Measurements from ENCODE around the gene DAB2IP.
"Not testable (repeated sequence)": the region's sequence is repeated elsewhere in the genome, so short reads cannot be mapped to it uniquely, and the experiment has no call there.

The DAB2IP gene

DNA sequence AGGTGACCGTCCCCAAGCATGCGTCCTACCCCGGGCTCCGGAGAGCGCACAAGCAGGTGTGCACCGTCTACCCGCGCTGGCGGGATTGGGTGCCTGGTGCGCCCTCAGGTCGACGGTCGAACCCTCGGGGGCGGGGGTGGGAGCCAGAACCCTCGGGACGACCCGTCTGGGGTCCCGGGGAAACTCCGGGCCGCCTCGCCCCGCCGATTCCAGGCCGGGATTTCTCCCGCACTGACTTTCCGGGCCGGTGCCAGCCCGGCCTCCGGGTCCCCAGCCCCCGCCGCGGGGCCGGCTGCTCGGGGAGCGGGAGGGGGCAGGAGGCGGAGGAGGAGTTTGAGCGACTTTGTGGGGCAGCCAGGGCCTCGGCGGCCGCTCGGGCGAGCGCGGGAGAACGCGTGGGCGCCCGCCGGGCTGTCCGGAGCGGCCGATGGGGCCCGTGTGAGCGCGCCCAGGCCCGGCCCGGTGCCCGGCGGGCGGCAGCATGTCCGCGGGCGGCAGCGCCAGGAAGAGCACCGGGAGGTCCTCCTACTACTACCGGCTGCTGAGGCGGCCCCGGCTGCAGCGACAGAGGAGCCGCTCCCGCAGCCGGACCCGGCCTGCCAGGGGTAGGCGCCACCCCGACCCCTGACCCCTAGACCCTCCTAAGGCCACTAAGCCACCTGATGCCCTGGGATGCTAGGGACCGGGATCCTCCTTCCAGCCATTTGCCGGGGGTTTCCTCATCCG, at the start of gene DAB2IP:
DAB2IP (plus strand) TSS at position 340 of the 726 bp plus-strand sequence; CDS start at position 482, 142 bp downstream.
- no peak for DNase-seq (ENCODE audit: low read depth in 1 of 2, low spot score in 1 of 2)

DNA sequence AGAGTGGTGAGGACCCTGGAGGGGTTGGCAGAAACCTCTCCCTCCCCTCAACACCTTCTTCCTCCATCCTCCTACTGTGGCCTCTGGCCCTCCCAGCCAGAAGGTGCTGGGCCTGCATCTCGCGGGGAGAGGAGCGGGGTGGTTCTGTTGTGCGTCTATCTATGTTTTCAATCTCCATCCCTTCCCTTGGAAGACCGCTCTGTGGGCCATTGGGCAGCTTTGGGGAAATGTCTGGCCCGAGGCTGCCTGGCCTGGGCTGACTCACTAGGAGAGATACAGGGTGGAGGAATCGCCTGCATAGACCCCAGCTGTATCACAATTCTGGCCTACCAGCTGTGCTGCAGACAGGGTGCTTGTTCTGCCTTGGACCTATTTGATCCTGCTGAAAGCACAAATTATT, 48.4 kb upstream of the DAB2IP start:
- no peak for DNase-seq (ENCODE audit: low read depth in 1 of 2, low spot score in 1 of 2)

DNA sequence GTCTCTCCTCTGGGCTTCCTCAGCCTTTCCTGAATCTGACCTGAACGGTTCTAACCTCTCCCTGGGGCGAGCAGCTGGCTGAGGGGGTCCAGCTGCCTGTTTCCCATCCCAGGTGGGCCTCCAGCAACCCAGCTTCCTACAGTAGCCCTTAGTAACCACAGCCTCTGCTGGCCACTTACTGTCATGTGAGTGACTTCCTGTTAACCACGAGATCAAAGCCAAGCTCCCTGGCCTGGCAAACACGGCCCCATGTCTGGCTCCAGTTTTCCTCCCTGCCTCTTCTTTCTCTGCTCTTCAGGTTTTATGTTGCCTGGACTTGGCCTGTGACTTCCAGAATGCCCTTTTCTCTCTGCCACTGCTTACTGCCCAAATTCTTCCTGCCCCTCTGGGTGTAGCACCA, 47.2 kb upstream of the DAB2IP start:
- DNase-seq (ENCODE audit: low read depth in 1 of 2, low spot score in 1 of 2), result no peak

DNA sequence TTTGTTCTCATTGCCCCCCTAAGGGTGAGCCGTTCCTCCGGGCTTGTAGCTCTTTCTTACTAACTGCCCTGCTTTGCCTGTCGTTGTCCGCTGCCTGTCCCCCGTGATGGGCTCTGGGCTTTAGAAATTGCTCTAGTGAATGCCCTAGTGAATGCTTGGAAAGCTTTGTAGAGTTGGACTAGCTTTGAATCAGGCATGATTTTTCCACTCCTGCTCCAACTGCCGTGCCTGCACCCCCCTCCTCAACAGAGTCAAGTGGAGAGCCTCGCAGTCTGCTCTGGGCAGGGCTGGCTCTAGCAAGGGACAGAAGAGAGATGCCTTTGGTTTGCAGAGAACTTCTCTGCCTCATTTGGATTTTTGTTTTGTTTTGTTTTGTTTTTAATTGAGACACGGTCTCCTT, 46.8 kb upstream of the DAB2IP start:
- no peak for DNase-seq (ENCODE audit: low read depth in 1 of 2, low spot score in 1 of 2)

DNA sequence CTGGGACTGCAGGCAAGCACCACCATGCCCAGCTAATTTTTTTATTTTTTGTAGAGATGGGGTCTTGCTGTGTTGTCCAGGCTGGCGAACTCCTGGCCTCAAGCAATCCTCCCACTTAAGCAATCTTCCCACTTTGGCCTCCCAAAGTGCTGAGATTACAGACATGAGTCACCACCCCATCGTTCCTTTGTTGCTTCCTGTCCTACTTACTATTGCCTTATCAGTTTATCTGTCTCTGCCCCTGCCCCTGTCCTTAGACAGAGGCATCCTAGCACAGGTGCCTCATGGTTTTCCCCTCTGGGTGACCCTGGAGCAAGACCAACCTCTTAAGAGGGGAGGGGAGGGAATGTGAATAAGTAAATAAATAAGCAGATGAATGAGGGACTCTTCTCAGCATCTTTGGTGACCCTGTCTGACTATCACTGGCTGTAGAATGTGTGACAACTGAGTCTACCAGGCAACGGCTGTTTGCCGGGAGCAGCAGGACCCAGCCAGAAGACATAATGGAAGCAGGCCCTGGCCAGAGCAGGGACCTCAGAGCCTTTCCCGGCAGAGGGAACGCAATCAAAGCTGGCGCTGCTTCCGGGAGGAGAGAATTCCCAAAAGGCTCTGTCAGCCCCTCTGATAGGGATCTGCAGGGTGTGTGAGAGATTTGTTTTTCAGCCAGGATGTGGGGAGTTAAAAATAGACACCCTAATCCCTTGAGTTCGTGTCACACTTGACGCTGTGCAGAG, 43.8 kb upstream of the DAB2IP start:
- DNase-seq (ENCODE audit: low read depth in 1 of 2, low spot score in 1 of 2), result no peak

DNA sequence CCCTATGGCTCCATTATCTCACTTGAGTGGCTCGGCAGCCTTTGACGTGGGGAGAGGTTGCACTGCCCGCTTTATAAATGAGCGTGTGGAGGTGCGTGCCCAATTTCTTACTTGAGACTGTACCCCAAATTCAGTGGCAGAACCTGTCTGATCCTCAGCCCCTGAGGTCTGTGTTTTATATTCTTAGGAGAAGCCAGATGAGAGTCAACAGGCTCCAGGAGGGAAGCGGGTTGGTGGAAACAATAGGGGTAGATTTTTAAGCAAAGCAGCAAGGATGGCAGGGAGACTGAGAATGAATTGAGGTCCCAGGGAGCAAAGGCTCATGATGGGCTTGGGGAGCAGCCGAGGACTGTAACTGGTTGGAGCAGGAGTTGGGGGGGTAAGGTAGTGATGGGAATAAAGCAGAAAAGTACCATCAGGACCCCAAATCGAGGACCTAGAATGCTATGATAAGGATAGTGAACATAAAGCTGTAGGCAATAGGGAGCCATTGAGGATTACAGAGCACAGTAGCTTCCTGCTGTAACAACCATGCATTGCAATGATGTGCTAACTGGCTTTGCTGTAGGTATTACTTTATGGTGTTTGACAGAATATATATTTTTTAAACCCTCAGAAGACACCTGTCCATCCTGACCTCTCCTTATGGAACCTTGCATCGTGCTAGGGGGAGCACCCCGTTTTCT, 43.1 kb upstream of the DAB2IP start:
- no peak for DNase-seq (ENCODE audit: low read depth in 1 of 2, low spot score in 1 of 2)

DNA sequence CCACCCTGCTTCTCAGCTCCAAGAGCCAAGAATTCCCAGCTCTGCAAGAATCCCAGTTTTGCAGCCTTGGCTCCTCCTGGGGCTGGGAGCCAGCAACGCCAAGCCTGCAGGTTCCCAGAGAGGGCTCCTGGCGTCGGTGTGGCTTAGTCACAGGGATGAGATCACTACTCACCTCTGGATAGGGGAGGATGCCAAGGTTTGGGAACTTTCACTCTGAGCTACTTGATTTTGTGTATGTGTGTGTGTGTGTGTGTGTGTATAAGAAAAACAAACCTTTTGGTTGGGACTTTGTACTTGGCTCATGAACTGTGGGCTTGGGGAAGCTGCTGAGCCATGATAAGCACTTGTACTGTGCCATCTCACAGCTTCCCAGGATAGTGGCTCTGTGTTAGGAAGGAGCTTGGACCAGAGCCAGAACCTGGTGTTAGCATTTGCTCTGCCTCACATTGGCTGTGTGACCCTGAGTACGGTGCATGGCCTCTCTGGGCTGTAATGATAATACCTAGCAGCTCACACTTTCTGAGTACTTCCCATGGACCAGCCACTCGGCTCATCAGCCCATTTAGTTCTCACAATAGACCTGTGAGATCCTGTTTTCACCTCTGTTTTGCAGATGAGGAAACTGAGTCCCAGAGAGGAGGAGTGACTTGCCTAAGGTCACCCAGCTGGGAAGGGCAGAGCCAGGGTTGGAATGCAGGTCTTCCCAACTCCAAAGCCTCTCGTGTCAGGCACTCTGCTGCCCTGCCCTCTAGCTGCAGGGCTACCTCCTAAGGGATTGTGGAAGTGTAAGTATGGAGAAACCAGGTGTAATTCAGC, 41.4 kb upstream of the DAB2IP start:
- DNase-seq (ENCODE audit: low read depth in 1 of 2, low spot score in 1 of 2), result no peak

DNA sequence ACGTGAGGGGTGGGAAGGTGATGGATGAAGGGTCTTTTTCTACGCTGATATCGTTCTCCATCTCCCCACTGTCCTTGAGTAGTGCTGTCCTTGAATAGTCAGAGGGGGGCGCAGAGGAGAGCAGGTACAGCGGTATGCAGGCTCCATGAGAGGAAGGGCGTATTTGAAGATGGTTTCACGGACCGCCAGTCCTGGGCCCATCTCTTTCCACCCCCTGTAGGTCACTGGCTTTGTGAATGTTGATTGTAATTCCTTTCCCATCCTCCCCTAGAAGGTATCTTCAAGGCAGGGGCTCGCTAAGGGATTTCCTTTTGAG, 40.8 kb upstream of the DAB2IP start:
- DNase-seq (ENCODE audit: low read depth in 1 of 2, low spot score in 1 of 2), result no peak

DNA sequence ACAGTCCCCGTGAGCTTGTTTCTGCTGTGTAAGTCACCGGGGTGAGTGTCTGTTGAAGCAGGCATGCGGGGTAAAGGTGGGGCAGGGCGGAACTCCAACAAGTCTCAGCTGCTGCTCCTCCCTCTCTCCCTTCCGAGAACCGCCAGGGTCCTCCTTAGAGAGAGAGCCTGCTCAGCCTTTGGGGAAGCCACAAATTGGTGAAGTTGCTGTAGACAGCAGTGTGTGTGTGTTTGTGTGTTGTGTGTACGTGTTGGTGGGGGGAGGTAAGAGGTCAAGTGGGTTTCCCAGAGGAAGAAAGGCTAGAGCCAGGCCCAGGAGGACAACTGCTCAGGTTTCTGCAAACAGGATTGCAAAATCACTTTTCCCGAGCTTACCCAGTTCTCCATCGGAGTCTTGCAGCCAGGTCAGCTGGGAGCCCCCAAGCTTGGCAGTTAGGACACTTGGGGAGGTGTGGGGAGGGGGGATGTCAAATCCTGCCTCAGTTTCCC, 38.9 kb upstream of the DAB2IP start:
- DNase-seq (ENCODE audit: low read depth in 1 of 2, low spot score in 1 of 2), result no peak

DNA sequence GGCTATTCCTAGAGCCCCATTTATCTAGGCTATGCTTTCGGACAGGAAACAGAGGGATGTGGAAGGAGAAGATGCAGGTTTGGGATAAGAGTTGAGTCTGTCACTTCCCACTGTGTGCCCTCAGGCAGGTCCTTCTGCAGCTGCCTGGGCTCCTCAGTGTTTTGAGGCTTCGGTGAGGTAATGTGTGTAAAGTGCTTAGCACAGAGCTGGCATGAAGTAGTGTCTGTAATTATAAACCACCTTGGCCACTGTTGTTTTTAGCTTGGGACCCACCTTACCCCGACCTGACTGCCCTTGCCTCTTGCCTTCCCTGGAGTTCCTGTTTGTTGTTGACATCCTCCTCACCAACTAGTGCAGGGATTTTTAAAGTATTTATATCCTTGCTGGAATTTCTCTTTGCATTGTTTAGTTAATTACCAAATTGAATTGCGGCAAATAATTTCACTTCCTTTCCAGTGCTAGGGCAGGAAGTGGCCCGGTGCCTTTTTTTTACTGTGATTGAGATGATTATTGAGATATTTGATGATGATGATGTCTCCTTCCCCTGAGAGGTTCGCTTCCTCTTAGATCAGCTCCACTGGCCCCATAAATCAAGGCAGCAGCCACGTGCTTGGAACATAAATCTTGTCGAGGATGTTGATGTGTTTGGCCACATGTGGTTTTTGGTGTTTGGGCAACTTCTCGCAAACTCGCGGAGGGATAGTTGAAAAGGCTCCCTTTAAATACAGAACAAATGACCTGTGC, 38.3 kb upstream of the DAB2IP start:
- DNase-seq (ENCODE audit: low read depth in 1 of 2, low spot score in 1 of 2), result no peak

DNA sequence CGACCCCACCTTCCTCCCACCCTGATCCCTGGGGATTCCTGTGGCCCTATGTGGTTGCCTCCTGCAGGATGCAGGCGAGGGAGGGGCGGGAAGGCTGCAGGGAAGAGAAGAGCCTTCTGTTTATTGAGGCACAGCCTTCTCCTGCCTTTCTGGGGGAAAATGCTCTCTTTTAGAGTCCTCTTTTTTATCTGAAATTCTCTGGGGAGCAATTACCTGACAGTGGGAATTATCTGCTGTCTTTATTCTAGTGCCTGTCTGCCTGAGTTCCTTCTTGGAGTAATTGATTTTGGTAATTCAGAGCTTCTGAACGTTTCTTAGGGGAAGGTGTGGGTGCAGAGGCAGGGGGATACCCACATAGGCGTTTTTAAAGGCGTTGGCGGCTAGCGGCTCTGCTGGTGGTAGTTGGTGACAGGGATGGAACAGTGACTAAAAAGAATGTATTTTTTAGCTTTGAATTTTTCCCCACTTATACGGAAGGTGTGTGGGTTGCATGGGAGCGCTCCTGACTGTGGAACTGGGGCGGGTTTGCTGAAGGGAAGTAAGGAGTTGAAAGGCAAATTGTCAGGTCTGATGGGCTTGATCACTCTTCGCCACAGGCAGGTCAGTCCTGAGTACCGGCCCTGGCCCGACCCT, 35.2 kb upstream of the DAB2IP start:
- no peak for DNase-seq (ENCODE audit: low read depth in 1 of 2, low spot score in 1 of 2)

DNA sequence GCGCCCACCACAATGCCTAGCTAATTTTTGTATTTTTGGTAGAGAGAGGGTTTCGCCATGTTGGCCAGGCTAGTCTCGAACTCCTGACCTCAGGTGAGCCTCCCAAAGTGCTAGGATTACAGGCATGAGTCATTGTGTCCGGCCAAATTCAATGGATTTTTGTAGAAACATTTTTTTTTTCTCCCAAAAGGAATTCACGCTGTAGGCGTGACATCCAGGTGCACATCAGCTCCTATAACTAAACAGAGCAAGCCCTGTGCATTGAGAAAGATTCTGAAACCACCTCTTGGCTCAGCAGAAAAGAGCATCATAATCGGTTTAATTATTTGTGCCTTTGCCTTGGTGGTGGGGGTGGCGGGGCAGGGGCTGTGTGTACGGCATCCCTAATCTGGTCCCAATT, 32.9 kb upstream of the DAB2IP start:
- DNase-seq (ENCODE audit: low read depth in 1 of 2, low spot score in 1 of 2), result no peak

DNA sequence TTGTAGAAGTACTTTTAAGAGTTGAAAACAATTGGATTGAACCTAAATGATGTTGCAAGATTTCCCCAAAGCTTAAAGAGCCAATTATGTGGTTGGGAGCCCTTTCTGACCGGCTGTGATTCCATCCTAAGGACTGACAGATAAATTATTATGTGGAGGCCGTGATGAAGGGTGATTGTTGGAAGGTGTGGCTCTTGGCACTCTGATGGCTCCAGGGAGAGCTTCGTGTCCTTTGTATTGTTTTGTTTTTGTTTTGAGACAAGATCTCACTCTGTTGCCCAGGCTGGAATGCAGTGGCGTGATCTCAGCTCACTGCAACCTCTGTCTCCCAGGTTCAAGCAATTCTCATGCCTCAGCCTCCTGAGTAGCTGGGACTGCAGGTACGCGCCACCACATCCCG, 32.5 kb upstream of the DAB2IP start:
- DNase-seq (ENCODE audit: low read depth in 1 of 2, low spot score in 1 of 2), result not testable (repeated sequence)

DNA sequence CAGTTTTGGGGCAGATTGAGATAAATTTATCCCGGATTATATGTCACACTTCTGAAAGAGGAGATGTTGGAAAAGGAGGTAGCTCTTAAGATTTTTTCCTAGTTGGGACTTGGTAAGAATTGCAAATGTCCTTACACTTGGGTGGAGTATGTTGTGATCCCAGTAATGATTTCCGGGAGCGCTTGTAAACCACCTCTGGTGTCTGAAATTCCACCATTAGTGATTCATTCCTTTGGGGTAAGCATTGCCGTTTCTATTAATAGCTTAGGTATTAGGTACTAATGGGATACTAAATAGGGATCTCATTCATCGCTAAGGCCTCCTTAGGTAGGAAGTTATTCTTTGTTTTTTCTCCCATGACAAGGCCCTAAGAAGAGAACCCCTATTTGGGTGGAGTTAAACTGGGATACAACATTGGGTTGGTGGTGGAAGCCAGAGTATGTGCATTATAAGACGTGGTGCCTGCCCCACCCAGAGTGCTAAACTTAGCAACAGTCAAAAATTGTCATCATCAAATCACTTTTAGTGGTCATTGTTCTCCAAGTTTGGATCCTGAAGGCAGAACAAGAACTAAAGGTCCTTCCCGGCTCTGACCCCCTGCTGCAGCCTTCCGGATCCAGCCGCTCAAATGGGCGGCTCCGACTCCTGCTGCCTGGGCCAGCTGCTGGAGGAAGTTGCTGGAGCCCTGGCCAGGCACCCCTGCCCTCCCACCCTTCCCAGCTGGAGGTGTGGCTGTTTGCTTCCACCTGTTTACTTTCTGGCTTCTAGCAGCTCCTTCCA, 31.7 kb upstream of the DAB2IP start:
- no peak for DNase-seq (ENCODE audit: low read depth in 1 of 2, low spot score in 1 of 2)

DNA sequence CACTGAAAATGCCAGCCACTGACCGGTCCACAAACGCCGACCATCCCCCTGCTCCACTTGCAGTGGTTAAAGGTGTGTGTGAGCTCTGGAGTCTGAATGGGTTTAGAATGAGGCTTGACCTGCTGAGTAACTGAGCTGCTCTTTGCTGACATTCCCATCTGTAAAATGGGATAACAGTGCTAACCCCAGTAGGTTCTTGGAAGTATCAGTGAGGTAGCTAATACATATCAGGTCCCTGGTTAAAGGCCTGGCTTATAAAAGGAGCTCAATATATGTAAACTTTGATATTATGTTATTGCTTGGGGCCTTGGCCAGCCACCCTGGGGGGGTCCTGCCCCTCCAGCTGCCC, 31.1 kb upstream of the DAB2IP start:
- no peak for DNase-seq (ENCODE audit: low read depth in 1 of 2, low spot score in 1 of 2)

DNA sequence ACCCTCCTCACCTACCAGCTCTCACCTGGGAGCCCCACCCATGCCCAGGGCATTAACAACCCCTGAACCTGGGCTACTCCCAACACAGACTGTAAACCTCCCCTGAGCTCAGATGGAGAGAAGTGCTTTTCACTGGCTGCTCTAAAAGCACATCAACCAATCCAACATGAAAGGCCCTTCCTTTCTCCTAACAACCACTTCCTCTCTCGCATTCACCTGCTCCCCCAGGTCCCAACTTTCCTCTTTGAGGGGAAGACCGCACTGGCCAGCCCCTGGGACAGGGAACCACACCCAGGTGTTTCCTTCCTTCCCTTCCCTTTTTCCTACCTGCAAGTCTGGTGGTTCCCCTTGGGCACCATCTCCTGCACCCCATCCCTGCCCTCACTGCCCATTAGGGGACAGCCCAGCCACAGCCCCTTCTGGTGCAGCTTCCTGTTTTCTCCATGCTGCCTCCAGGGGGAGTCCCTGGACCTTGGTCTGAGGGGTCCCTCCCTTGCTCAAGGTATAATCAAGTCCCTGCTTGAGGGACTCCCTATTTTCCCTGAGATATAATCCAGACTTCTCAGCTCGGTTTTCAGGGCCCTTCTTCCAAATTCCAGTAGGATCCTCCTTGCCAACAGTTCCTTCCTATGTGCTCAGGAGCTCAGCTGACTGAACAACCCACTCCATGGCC, 30.5 kb upstream of the DAB2IP start:
- no peak for DNase-seq (ENCODE audit: low read depth in 1 of 2, low spot score in 1 of 2)

DNA sequence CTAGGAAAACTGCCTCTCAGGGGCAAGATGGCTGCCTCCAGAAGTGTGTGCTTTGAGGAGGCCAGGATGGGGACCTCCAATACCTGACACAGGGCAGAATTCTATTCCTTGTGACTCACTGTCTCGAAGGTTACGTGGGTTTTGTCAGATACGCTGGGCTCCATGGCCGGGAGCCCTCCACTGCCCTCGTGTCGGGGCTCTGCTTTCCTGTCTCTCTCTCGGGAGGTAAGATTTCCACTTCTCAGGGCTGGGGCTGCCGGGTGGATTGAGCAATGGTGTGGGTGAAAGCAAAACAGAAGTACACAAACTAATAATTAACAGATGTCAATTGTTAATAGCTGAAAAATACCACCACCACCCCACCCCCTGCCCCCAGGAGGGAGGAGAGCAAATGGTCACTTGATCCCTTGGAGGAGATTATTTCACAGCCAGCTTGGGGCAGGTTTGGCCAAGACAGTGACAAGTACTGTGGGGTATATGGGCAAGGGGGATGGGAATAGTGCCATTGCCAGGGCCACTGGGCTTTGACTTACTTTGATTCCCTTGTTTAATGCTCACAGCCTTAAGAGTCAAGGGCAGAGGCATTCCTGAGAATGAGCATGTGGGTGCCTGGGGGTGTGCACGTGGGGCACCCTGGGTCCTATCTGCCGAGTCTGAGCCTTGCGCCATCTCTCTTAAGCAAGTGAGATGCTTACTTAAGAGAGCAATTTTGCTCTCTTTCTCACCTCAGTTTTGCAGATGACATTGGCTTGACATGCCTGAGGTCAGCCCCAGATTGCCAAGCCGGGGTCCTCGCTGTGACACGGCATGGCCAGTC, 28.8 kb upstream of the DAB2IP start:
- DNase-seq (ENCODE audit: low read depth in 1 of 2, low spot score in 1 of 2), result no peak

DNA sequence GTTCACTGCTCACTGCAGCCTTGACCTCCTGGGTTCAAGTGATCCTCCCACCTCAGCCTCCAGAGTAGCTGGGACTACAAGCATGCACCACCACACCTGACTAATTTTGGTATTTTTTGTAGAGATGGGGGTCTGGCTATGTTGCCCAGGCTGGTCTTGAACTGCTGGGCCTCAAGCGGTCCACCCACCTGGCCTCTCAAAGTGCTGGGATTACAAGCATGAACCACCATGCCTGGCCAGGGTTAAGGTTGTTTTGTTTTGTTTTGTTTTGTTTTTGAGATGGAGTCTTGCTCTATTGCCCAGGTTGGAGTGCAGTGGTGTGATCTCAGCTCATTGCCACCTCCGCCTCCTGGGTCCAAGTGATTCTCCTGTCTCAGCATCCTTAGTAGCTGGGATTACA, 28.0 kb upstream of the DAB2IP start:
- not testable (repeated sequence) for DNase-seq (ENCODE audit: low read depth in 1 of 2, low spot score in 1 of 2)

Data from activated T-helper 1 cell treated with anti-CD3 and anti-CD28 coated beads, Interleukin-2, amount 50 U/mL, for 16 hours (primary cell).